ENCODE results near the gene TNIP2.

- TF ChIP-seq POLR2A (IDR thresholded peaks at IDR 0.05; ENCODE audit: low read depth, low read length) (no peak), TAF1 (IDR thresholded peaks at IDR 0.05; ENCODE audit: low read depth, low read length) (no peak), POLR2AphosphoS5 (IDR thresholded peaks at IDR 0.05; ENCODE audit: low read depth, low read length) (no peak), SPI1 (IDR thresholded peaks at IDR 0.05; ENCODE audit: low read depth, low read length) (no peak)
Observed at GRCh38 chr4:2767046-2767704, 11.0 kb upstream of the TNIP2 start.

Measured in GM12891 (cell line).